AG09319 (cell line): ENCODE measurements around the gene LDB2.

Source experiments
- DNase-seq: peaks from one replicate; pipeline ENCODE4 v3.0.0-alpha.2; 2010; ENCODE audit warnings: low read depth; ENCODE audit errors: extremely low read depth
- CTCF ChIP-seq: IDR thresholded peaks from 2 replicates; pipeline ENCODE4 v1.5.1; 2011; ENCODE audit warnings: low read depth, mild to moderate bottlenecking, inconsistent platforms, low read length, moderate library complexity

LDB2 gene

GRCh38 chr4:16754104-16754503, 144.3 kb downstream of the LDB2 start:
- TF ChIP-seq CTCF = no peak
- no peak for DNase-seq

- DNase-seq = no peak
- TF ChIP-seq CTCF = peak; percentile 16
These were observed 146.3 kb downstream of the LDB2 start for GRCh38 chr4:16752150-16752549.

- no peak for TF ChIP-seq CTCF
- DNase-seq = no peak
These were observed 147.4 kb downstream of the LDB2 start for GRCh38 chr4:16750882-16751642.

GRCh38 chr4:16750216-16750615, 148.2 kb downstream of the LDB2 start:
- TF ChIP-seq CTCF = no peak
- no peak for DNase-seq

- no peak for DNase-seq
- no peak for TF ChIP-seq CTCF
These were observed 152.6 kb downstream of the LDB2 start for GRCh38 chr4:16745887-16746286.

GRCh38 chr4:16745009-16745635, 153.3 kb downstream of the LDB2 start:
- no peak for TF ChIP-seq CTCF
- peak; percentile 64 for DNase-seq

GRCh38 chr4:16741287-16741686, 157.2 kb downstream of the LDB2 start:
- DNase-seq = no peak
- TF ChIP-seq CTCF = no peak
